Measurements from ENCODE around the gene SLC22A31. TPM values are rescaled to one million over a fixed set of nuclear protein-coding genes. Genes with fewer than 3 reads are reported as not detected.

The SLC22A31 gene
- total and polyA plus RNA-seq, 9 of the 15 experiments (the other 6 are each of a cell fraction or from before 2014, with no cell fraction given) = 0.29 to 2.2 (median 0.47) TPM; not detected in 3

- Histone ChIP-seq H3K79me2 (ENCODE audit: control insufficient read depth, insufficient read depth, low read length) (no peaks in the 10 kb centered on the region), H3K4me2 (ENCODE audit: insufficient read depth, low read length) (peak within 1 kb of the TSS; percentile 66), H3K9me1 (ENCODE audit: control insufficient read depth, insufficient read depth, low read length) (no peaks in the 10 kb centered on the region), H2AFZ (ENCODE audit: low read depth, low read length) (peak within 1 kb of the TSS; percentile 77), H3K4me1 (replicated peaks in 1 of 2; ENCODE audit: control insufficient read depth in 2 of 2, insufficient read depth in 2 of 2, low read length in 2 of 2) (peaks cover 18 to 96% of the 10 kb centered on the region in 2 experiments), H3K27me3 (ENCODE audit: control insufficient read depth in 2 of 2, insufficient read depth in 2 of 2, low read length in 2 of 2) (peaks cover 0 to 18% of the 10 kb centered on the region in 2 experiments; a peak in 2 of 5 replicates), H3K27ac (ENCODE audit: extremely low read depth, low read depth, low read length) (no peak within 1 kb of the TSS), H3K4me3 (peak within 1 kb of the TSS; percentile 12), H4K20me1 (replicated peaks; ENCODE audit: control insufficient read depth, insufficient read depth, low read length) (peaks cover 3% of the 10 kb centered on the region; the same call in 1 of the 2 replicates), H3K36me3 (ENCODE audit: control insufficient read depth, insufficient read depth, low read length) (no peaks in the 10 kb centered on the region), H3K9me3 (replicated peaks; ENCODE audit: control insufficient read depth, insufficient read depth, low read depth, low read length) (no peaks in the 10 kb centered on the region), H3K9ac (ENCODE audit: insufficient read depth in 1 of 2, low read depth in 2 of 2, low read length in 2 of 2) (peak within 1 kb of the TSS in 1 of 2 experiments; percentile 91; a peak in 2 of 4 replicates)
- ChIA-PET POLR2A (interaction anchor here (0.5 to 1.1 kb wide), 6 partner anchors 12 to 715 kb away, joined by 3 to 4 read pairs (median 3); no protein-coding TSS in a partner anchor), CTCF (ENCODE audit: low intra/inter-chr PET ratio) (interaction anchor here (0.5 to 1.0 kb wide), 5 partner anchors 11 to 426 kb away, joined by 3 to 5 read pairs (median 3); partner anchors contain the start of gene APRT)
- FAIRE-seq = peak; percentile 77
- in situ Hi-C loops (cut with MboI) (no loop called here), intact Hi-C loops (cut with micrococcal nuclease) (loop anchor here (1.0 to 2.0 kb wide), 3 partner anchors 30 to 359 kb away; partner anchors contain the start of gene ZNF778)
- DNase-seq (ENCODE audit: extremely low read depth in 1 of 4, low spot score in 3 of 4) = peak; percentile 98 to 99 (median 98)
- no TSS peak for BruUV-seq (replicated peaks)
- peak; percentile 92 for ATAC-seq
- 3% methylated on average over 28 of the region's 74 CpGs for WGBS (ENCODE audit: insufficient coverage, low coverage, missing lambda C conversion rate)
- TF ChIP-seq ATF6 (CRISPR knock-in tag; IDR thresholded peaks at IDR 0.05) (no peak), ASH1L (IDR thresholded peaks at IDR 0.05; ENCODE audit: borderline replicate concordance, low read depth, partially characterized antibody) (no peak), CREB1 (IDR thresholded peaks at IDR 0.05) (peak; percentile 12; the same call in 1 of the 2 replicates), CREB1 (CRISPR knock-in tag; IDR thresholded peaks at IDR 0.05) (peak; percentile 47; the same call in 1 of the 2 replicates), ZNF316 (IDR thresholded peaks at IDR 0.05) (peak; percentile 7; the same call in 1 of the 2 replicates), HCFC1 (IDR thresholded peaks at IDR 0.05; ENCODE audit: low read depth, low read length) (no peak), CSDE1 (IDR thresholded peaks at IDR 0.05) (no peak), E2F4 (CRISPR knock-in tag; IDR thresholded peaks at IDR 0.05; ENCODE audit: low read depth) (no peak), NBN (IDR thresholded peaks at IDR 0.05; ENCODE audit: low read depth) (no peak), MBD2 (IDR thresholded peaks at IDR 0.05; ENCODE audit: borderline replicate concordance, low read depth) (peak; percentile 42; the same call in 1 of the 2 replicates), ZNF589 (CRISPR knock-in tag; IDR thresholded peaks at IDR 0.05; ENCODE audit: low read depth) (no peak), SP1 (CRISPR knock-in tag; IDR thresholded peaks at IDR 0.05) (peak; percentile 85), NR2C2 (CRISPR knock-in tag; IDR thresholded peaks at IDR 0.05) (no peak), NR2C2 (tag; IDR thresholded peaks at IDR 0.05) (no peak), CBFB (CRISPR knock-in tag; IDR thresholded peaks at IDR 0.05) (no peak), ZNF717 (CRISPR knock-in tag; IDR thresholded peaks at IDR 0.05) (no peak), L3MBTL2 (IDR thresholded peaks at IDR 0.05) (peak; percentile 64), CBFA2T2 (conservative IDR thresholded peaks at IDR 0.05) (no peak)
These were observed 28.8 kb downstream of the SLC22A31 start, which contains the start of gene CDH15 for GRCh38 chr16:89171216-89172170. CDH15 (plus strand) TSS chr16:89171748; CDS start chr16:89171832, 84 bp downstream.
